Activated CD4-positive, alpha-beta memory T cell treated with anti-CD3 and anti-CD28 coated beads, Interleukin-2, amount 10 ng/mL, durations not matched to agents 7 days and 5 days (primary cell): ENCODE measurements around the gene RBPJ. TPM values are rescaled to one million over a fixed set of nuclear protein-coding genes. Genes with fewer than 3 reads are reported as not detected.

Experiments
- CTCF ChIA-PET: fragments of 350-600 bp; sonication (Branson Sonifier 250); formaldehyde crosslinking; loops from one replicate; lab custom pipeline; 2021; ENCODE audit warnings: antibody characterized with exemption, inconsistent platforms; lab: Charles Lee
- POLR2A ChIA-PET: fragments of 350-600 bp; sonication (Branson Sonifier 250); formaldehyde crosslinking; loops from one replicate; lab custom pipeline; 2021; ENCODE audit warnings: antibody characterized with exemption; lab: Charles Lee
- DNase-seq: peaks from one replicate; pipeline ENCODE4 v3.0.0-alpha.2; 2020
- H3K27ac Mint-ChIP-seq: one replicate; pipeline ENCODE4 v1.8.0; 2021; ENCODE audit warnings: mild to moderate bottlenecking, mixed read lengths
- H3K27me3 Mint-ChIP-seq: one replicate; pipeline ENCODE4 v1.8.0; 2021; ENCODE audit warnings: mixed read lengths
- H3K36me3 Mint-ChIP-seq: one replicate; pipeline ENCODE4 v1.8.0; 2021; ENCODE audit warnings: low read depth, mixed read lengths
- H3K4me1 Mint-ChIP-seq: one replicate; pipeline ENCODE4 v1.8.0; 2021; ENCODE audit warnings: mixed read lengths
- H3K4me3 Mint-ChIP-seq: one replicate; pipeline ENCODE4 v1.8.0; 2021; ENCODE audit warnings: mild to moderate bottlenecking, mixed read lengths
- H3K9me3 Mint-ChIP-seq: one replicate; pipeline ENCODE4 v1.8.0; 2021; ENCODE audit warnings: mixed read lengths
- total RNA-seq, 2 experiments: library from RNA; stranded (reverse); gene quantifications; one replicate each; pipeline ENCODE4 v1.2.3, GENCODE V29; 2021

RBPJ gene
- total RNA-seq, 2 experiments from 2014 or later: 137 to 144 TPM

GRCh38 chr4:26290321-26290720 lies 30.5 kb upstream of the RBPJ start:
- Mint-ChIP-seq H3K9me3 (peaks cover 1% of the 10 kb centered on the region), H3K36me3 (peaks cover 7% of the 10 kb centered on the region), H3K27ac (no peak overlapping the region), H3K4me1 (peaks cover 26% of the 10 kb centered on the region), H3K4me3 (no peak overlapping the region), H3K27me3 (no peaks in the 10 kb centered on the region)
- ChIA-PET CTCF (interaction anchor here (1.1 kb wide), 1 partner anchor 29 kb away, joined by 3 read pairs; no protein-coding TSS in a partner anchor), POLR2A (interaction anchor here (1.1 to 1.5 kb wide), 2 partner anchors 9 to 12 kb away, joined by 4 read pairs; no protein-coding TSS in a partner anchor)
- no peak for DNase-seq

- H3K4me1 Mint-ChIP-seq: peaks cover 28% of the 10 kb centered on the region
- H3K9me3 Mint-ChIP-seq: peaks cover 2% of the 10 kb centered on the region
- ChIA-PET CTCF (interaction anchor here (0.7 kb wide), 1 partner anchor 949 kb away, joined by 3 read pairs; no protein-coding TSS in a partner anchor), POLR2A (interaction anchor here (0.7 kb wide), 1 partner anchor 130 kb away, joined by 3 read pairs; no protein-coding TSS in a partner anchor)
- H3K27ac Mint-ChIP-seq: no peak overlapping the region
- no peak for DNase-seq
- H3K27me3 Mint-ChIP-seq: no peaks in the 10 kb centered on the region
- no peak overlapping the region for H3K4me3 Mint-ChIP-seq
- H3K36me3 Mint-ChIP-seq: peaks cover 7% of the 10 kb centered on the region
Measured at GRCh38 chr4:26294904-26295303, 25.9 kb upstream of the RBPJ start.

DNA sequence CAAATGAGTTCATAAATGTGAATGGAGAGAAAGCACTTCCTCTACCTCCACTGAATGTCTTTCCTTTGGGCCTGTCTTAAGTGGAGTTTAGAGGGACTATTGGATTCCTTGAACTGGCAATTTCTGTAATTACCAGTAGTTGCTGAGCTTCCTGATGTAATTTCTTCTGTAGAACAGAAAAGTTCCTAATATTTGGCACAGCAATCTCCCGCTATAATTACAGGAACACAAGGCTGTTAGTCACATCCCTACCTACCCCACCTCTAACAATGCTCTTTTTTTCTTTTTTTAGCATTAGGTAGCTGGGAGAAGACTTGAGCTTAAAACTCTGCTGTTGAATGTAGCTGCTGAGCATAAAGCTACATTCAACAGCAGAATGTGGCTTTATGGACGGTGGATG lies 24.8 kb upstream of the RBPJ start:
- Mint-ChIP-seq H3K9me3 (peaks cover 4% of the 10 kb centered on the region), H3K27ac (no peak overlapping the region), H3K4me3 (no peak overlapping the region), H3K36me3 (peaks cover 12% of the 10 kb centered on the region), H3K4me1 (peaks cover 39% of the 10 kb centered on the region), H3K27me3 (no peaks in the 10 kb centered on the region)
- ChIA-PET CTCF (no interaction called here), POLR2A (no interaction called here)
- DNase-seq: no peak

DNA sequence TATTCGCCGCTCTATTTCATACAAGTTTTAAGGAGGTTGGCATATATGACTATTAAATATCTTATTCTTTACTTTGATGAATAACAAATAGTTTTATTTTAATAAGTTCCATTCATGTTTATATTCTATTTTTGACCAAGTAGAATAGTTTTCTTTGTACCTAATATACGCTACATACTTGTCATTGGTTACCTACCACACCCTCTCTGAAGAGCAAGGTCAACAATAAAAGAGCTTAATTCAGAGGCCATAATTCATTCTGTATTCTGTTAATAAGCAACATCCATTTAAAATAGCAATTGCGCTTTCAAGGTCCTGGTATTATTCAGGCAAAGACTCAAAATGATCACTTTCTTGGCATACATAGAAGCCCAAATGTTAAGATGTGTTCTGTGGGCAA lies 24.3 kb upstream of the RBPJ start:
- peaks cover 5% of the 10 kb centered on the region for H3K9me3 Mint-ChIP-seq
- H3K36me3 Mint-ChIP-seq: peaks cover 12% of the 10 kb centered on the region
- peaks cover 38% of the 10 kb centered on the region for H3K4me1 Mint-ChIP-seq
- H3K27me3 Mint-ChIP-seq: no peaks in the 10 kb centered on the region
- no peak overlapping the region for H3K4me3 Mint-ChIP-seq
- H3K27ac Mint-ChIP-seq: no peak overlapping the region
- DNase-seq: no peak
- POLR2A ChIA-PET: no interaction called here
- CTCF ChIA-PET: no interaction called here

- H3K27ac Mint-ChIP-seq: no peak overlapping the region
- H3K9me3 Mint-ChIP-seq: peaks cover 5% of the 10 kb centered on the region
- ChIA-PET CTCF (no interaction called here), POLR2A (no interaction called here)
- no peak overlapping the region for H3K4me3 Mint-ChIP-seq
- no peak for DNase-seq
- H3K4me1 Mint-ChIP-seq: peaks cover 36% of the 10 kb centered on the region
- no peaks in the 10 kb centered on the region for H3K27me3 Mint-ChIP-seq
- peaks cover 13% of the 10 kb centered on the region for H3K36me3 Mint-ChIP-seq
Measured at GRCh38 chr4:26297219-26297618, 23.6 kb upstream of the RBPJ start.

DNA sequence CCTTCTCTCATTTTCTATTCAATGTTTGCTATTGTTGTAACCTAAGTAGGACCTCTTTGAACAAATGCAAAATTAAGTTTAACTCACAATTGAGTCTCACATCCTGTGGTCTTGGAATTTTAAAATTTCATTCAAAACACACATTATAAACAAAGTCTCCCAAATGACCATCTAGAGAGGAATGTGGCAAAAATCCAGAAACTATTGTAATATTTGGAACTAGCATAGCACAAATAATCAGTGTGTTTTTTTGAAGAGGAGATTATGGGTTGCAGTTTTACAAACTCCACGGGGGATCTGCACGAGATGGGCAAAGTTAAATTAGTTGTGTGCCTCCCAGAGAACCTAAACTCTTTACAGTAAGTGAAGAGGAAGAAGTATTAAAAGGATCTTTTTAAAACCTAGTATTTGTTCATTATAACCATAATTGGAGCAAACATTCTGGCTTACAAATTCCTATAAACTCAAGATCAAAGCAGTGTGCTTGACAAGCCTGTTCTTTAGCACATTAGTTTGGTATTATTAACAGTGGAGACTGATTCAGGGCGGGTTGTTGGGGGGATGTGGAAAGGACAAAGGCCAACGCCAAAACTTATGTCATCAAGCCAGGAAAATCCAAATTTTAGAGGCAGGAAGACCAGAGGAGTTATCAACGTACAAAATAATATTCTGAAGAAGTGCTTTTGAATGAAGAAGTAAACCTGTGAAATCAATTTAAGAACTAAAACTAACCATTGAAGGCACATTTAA lies 22.4 kb upstream of the RBPJ start:
- Mint-ChIP-seq H3K27me3 (no peaks in the 10 kb centered on the region), H3K4me3 (peak overlapping the region; percentile 65), H3K27ac (peak overlapping the region; percentile 77), H3K36me3 (peaks cover 17% of the 10 kb centered on the region), H3K4me1 (peaks cover 36% of the 10 kb centered on the region), H3K9me3 (peaks cover 5% of the 10 kb centered on the region)
- no peak for DNase-seq
- ChIA-PET CTCF (no interaction called here), POLR2A (interaction anchor here (0.7 to 2.6 kb wide), 5 partner anchors 8 to 21 kb away, joined by 3 to 15 read pairs (median 4); no protein-coding TSS in a partner anchor)

DNA sequence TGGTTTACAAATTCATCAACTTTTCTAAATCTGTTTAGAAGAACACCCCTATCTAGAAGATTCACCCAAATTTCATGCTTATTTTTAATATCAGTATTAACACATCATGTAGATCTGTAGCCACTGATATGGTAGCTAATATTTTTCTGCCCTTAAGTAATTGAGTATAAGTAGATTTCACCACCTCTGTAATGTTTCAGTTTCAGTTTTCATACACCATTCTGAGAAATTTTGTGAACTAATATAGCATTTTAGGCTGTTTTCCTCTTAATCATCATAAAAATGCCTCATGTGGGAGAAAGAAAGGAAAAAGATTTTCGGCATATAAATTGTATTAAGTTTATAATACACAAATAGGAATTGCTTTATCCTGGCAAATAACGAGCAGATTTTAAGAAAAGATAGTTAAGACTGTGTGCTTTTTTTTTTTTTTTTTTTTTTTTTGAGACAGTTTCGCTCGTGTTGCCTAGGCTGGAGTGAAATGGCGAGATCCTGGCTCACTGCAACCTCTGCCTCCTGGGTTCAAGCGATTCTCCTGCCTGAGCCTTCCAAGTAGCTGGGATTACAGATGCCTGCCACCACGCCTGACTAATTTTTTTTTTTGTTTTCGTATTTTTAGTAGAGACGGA lies 21.4 kb upstream of the RBPJ start:
- POLR2A ChIA-PET: interaction anchor here (0.7 to 2.6 kb wide), 5 partner anchors 9 to 20 kb away, joined by 3 to 15 read pairs (median 4); no protein-coding TSS in a partner anchor
- Mint-ChIP-seq H3K27ac (peak overlapping the region; percentile 77), H3K36me3 (peaks cover 17% of the 10 kb centered on the region), H3K4me3 (peak overlapping the region; percentile 65), H3K27me3 (no peaks in the 10 kb centered on the region), H3K4me1 (peaks cover 36% of the 10 kb centered on the region), H3K9me3 (peaks cover 5% of the 10 kb centered on the region)
- no peak for DNase-seq
- CTCF ChIA-PET: interaction anchor here (1.8 kb wide), 1 partner anchor 20 kb away, joined by 7 read pairs; no protein-coding TSS in a partner anchor

DNA sequence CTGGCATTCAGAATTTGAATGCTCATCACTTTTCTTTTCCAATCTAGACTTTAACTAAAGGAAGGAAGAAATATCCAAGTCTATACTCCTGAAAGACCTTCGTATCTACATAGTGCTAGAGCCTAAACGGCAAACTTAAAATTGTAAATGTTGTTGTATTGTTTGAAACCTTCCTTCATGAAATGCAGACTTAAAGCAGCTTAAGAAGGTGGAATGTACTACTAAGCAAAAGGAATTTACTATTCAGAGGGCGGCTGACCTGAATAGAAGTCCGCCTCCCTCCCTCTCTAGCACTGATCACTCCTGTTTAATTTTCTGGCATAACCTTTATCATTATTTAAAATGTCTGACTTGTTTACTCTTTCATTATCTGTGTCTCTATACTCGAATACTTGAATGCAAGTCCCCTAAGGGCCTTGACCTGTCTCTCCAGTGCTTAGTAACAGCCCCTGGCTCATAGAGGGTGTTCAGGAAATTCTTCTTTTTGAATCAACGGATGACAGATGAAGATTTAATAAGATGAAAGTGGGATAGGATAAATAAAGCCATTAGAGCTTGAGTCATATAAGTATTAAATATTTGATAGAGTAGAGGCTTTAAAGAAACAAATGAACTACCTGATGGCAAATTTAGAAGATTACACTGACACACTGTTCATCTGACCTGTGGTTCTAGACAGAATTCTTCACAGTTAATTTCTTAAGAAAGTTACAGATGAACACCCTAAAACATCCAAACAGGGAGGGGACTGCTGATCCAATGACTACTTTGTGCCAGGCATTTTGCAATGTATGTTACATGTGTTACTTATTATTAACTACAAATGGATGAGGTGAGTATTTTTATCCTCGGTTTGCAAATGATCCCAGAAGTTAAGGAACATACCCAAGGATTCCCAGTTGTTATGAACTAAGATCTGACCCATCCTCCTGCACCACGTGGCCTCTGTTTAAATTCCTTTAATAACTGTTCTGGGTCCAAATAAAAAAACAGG lies 20.2 kb upstream of the RBPJ start:
- Mint-ChIP-seq H3K27me3 (no peaks in the 10 kb centered on the region), H3K4me1 (peaks cover 35% of the 10 kb centered on the region), H3K9me3 (peaks cover 3% of the 10 kb centered on the region), H3K4me3 (peak overlapping the region; percentile 65), H3K36me3 (peaks cover 10% of the 10 kb centered on the region), H3K27ac (peak overlapping the region; percentile 77)
- DNase-seq: no peak
- CTCF ChIA-PET: interaction anchor here (1.8 kb wide), 1 partner anchor 18 kb away, joined by 7 read pairs; no protein-coding TSS in a partner anchor
- POLR2A ChIA-PET: interaction anchor here (1.3 to 2.6 kb wide), 2 partner anchors 11 to 19 kb away, joined by 3 to 15 read pairs; no protein-coding TSS in a partner anchor

- CTCF ChIA-PET: interaction anchor here (0.9 to 1.2 kb wide), 4 partner anchors 23 to 242 kb away, joined by 3 to 4 read pairs (median 3); no protein-coding TSS in a partner anchor
- Mint-ChIP-seq H3K4me3 (no peak overlapping the region), H3K36me3 (peaks cover 10% of the 10 kb centered on the region), H3K4me1 (peaks cover 39% of the 10 kb centered on the region), H3K27ac (no peak overlapping the region), H3K27me3 (no peaks in the 10 kb centered on the region), H3K9me3 (peaks cover 3% of the 10 kb centered on the region)
- POLR2A ChIA-PET: interaction anchor here (1.3 to 1.5 kb wide), 3 partner anchors 9 to 17 kb away, joined by 3 to 7 read pairs (median 4); partner anchors contain the start of gene RBPJ
- DNase-seq: no peak
Measured at GRCh38 chr4:26302031-26302899, 18.5 kb upstream of the RBPJ start.

GRCh38 chr4:26303008-26303407 lies 17.8 kb upstream of the RBPJ start:
- no peak for DNase-seq
- H3K4me1 Mint-ChIP-seq: peaks cover 40% of the 10 kb centered on the region
- H3K9me3 Mint-ChIP-seq: peaks cover 3% of the 10 kb centered on the region
- no peak overlapping the region for H3K27ac Mint-ChIP-seq
- peaks cover 10% of the 10 kb centered on the region for H3K36me3 Mint-ChIP-seq
- POLR2A ChIA-PET: interaction anchor here (1.4 to 1.5 kb wide), 2 partner anchors 13 to 17 kb away, joined by 4 to 7 read pairs; partner anchors contain the start of gene RBPJ
- no peak overlapping the region for H3K4me3 Mint-ChIP-seq
- no peaks in the 10 kb centered on the region for H3K27me3 Mint-ChIP-seq
- CTCF ChIA-PET: interaction anchor here (1.1 to 1.2 kb wide), 3 partner anchors 22 to 243 kb away, joined by 3 to 4 read pairs (median 3); no protein-coding TSS in a partner anchor
